GM18907 (cell line): ENCODE results near the gene NID2.

ENCODE experiments used
- ATAC-seq: cut with Tn5 transposase; IDR thresholded peaks from one replicate; pipeline ENCODE4 v1.9.1; 2021; ENCODE audit warnings: mild to moderate bottlenecking, moderate library complexity; ENCODE audit not compliant: unreplicated experiment

NID2 gene, protein sequence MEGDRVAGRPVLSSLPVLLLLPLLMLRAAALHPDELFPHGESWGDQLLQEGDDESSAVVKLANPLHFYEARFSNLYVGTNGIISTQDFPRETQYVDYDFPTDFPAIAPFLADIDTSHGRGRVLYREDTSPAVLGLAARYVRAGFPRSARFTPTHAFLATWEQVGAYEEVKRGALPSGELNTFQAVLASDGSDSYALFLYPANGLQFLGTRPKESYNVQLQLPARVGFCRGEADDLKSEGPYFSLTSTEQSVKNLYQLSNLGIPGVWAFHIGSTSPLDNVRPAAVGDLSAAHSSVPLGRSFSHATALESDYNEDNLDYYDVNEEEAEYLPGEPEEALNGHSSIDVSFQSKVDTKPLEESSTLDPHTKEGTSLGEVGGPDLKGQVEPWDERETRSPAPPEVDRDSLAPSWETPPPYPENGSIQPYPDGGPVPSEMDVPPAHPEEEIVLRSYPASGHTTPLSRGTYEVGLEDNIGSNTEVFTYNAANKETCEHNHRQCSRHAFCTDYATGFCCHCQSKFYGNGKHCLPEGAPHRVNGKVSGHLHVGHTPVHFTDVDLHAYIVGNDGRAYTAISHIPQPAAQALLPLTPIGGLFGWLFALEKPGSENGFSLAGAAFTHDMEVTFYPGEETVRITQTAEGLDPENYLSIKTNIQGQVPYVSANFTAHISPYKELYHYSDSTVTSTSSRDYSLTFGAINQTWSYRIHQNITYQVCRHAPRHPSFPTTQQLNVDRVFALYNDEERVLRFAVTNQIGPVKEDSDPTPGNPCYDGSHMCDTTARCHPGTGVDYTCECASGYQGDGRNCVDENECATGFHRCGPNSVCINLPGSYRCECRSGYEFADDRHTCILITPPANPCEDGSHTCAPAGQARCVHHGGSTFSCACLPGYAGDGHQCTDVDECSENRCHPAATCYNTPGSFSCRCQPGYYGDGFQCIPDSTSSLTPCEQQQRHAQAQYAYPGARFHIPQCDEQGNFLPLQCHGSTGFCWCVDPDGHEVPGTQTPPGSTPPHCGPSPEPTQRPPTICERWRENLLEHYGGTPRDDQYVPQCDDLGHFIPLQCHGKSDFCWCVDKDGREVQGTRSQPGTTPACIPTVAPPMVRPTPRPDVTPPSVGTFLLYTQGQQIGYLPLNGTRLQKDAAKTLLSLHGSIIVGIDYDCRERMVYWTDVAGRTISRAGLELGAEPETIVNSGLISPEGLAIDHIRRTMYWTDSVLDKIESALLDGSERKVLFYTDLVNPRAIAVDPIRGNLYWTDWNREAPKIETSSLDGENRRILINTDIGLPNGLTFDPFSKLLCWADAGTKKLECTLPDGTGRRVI (N-terminal part only)

DNA sequence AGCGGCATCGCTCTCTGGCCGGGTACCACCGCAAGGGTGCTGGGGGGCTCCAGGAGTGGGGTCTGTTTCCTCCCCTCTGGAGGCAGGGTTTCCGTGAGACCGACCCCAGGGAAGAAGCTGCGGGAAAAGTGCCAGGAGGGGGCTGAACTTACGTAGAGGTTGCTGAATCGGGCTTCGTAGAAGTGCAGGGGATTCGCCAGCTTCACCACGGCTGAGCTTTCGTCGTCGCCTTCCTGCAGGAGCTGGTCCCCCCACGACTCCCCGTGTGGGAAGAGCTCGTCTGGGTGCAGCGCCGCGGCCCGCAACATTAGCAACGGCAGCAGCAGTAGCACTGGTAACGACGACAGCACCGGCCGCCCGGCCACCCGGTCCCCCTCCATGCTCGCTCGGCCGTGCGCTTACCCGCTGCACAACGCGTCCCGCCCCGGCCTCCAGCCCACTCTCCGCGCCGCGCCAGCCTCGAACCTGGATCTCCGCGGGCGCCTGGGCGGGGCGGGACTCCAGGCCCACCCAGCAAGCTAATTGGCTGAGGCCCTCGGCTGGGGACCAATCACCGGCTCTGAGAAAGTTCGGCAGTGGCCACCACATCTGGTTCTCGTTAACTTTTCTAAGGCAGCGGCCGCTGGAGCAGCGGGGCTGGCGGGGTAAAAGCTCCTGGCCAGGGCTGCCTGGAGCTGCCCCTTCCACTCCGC, at the start of gene NID2:
Gene NID2 (minus strand): TSS at position 445 of the 692 bp plus-strand sequence. CDS start 65 bp downstream, at position 380.
- ATAC-seq: peak; percentile 55

DNA sequence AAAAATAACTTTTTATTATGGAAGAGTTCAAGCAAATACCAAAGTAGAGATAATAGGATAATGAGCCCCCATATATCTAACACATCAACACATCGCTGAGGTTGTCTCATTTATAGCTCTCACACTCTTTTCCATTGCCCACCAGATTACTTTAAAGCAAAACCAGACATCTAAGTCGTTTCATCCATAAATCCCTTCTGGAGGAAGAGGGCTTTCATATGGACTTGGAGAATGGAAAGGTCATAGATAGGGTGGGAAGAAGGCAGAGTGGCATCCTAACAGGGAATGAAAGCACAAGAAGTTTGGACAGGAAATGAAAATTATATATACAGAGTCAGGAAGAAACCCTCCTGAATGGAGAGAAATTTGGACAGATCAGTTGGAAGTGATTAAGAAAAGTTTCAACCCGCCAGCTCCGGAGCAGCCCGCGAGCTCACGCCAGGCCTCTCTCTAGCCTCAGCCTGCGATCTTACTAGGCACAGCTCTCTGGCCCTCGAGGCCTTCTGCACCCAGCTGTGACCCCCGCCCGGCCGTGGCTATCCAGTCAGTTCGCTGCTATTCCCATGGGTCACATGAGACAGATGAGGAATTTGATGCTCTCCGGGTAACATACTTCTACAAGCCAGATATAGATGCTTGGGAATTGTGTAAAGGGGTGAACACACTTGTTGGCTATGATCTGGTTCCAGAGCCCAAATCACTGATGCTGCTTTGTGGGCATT, 48.4 kb upstream of the NID2 start:
- no peak for ATAC-seq

DNA sequence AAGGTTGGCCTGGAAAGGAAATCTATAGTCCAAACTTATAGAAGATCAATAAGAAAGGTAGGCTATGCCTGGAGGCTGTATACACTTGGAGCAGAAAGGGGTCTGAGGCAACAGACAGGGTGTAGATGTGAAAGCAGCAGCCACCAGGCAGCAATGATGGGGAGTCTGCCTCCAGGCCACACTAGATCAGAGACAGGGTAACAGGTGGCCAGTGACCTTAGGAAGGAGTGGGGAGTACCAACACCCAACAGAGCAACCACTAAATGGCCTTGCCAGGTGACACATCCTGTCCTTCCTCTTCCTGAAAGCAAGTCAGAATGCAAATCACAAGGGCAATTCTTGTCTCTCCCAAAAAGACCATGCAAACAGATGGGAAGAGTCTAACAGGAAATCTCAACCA, 46.4 kb upstream of the NID2 start:
- ATAC-seq: no peak

DNA sequence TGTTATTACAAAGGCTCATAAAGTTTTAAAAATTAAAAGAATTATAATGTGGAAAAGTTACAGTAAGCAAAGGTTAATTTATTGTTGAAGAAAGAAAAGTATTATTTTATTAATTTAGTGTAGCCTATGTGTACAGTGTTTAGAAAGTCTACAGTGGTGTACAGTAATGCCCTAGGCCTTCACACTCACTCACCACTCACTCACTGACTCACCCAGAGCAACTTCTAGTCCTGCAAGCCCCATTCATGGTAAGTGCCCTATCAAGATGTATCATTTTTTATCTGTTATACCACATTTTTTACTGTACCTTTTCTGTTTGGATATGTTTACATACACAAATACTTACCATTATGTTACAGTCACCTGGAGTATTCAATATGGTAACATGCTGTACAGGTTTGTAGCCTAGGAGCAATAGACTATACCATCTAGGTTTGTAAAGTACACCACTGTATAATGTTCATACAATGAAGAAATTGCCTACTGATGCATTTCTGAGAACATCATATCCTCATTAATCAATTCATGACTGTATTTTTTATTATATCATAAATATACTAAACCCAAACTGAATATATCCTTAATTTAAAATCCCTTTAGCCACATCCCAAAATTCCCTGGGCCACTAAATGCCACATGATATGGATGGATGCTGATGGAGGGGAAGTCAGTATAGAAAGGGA, 43.6 kb upstream of the NID2 start:
- no peak for ATAC-seq

DNA sequence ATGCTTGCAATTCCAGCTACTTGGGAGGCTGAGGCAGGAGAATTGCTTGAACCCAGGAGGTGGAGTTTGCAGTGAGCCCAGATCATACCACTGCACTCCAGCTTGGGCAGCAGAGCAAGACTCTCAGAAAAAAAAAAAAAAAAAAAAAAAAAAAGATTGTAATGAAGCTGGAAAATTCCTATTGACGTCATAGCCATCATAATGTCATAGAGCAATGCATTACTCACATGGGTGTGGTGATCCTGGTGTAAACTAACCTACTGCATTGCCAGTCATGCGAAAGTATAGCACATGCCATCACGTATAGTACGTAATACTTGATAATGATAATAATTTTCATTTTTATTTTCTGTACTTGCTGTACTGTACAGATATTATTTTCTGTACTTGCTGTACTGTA, 42.7 kb upstream of the NID2 start:
- ATAC-seq: no peak

DNA sequence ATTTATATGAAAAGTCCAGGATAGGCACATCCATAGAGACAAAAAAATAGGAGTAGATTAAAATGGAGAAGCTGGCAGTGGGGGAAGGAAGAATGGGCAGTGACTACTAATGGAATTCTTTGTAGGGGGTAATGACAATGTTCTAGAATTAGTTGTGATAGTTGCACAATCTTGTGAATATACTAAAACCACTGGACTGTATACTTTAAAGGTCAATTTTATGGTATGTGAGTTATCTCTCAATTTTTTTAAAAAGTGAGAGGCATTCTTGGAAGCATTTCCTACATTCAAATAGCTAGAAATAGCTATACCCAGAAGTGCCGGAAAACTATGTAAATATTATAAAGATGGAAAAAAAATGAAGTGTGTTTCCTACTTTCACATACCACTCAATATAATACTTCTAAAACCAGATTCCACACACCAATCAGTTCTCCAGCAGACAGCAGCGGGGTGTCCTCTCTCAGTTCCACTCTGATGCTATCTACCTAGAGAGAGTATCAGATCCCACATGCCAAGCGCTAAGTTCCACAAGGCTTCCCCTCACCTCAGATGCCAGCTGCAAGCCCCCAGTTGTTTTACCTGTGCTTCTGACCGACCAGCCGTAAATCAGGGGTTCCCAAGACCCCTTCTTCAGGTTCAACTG, 41.7 kb upstream of the NID2 start:
- no peak for ATAC-seq

DNA sequence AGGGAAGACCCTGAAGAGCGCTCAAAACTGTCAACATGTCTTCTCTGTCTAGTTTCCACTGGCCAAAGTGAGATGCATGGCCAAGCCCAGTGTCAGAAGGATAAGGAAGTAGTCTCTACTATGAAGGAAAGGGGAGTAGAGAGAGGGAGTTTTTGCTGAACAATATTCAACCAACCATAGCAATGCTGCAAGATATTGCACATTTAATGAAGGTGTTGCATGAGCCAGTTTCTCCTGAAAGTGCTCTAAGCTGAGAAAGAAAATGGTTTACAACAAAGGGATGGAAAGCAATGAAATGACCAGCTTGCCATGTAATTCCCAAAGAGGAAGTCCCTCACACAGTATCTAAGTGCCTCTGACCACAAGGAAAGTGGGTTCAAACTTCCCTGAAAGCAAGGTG, 40.0 kb upstream of the NID2 start:
- ATAC-seq: no peak

DNA sequence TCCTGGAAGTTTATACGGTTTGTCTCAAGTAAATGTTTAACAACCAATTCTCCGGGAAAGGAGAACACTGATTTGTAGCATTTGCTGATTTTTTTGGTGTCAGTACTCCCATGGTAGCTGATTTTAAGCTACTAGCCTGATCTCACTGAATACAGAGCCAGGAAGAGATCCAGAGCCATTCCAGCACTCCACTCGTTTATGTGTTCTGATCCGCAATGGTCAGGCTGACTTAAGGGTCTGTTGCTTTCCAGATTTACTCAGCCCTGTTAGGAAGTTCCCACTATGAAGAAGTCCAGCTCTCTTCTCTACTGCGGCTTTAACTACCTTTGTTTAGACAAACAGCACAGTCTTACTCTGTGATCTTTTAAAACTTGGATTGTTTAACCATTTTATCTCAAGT, 38.0 kb upstream of the NID2 start:
- ATAC-seq: no peak

DNA sequence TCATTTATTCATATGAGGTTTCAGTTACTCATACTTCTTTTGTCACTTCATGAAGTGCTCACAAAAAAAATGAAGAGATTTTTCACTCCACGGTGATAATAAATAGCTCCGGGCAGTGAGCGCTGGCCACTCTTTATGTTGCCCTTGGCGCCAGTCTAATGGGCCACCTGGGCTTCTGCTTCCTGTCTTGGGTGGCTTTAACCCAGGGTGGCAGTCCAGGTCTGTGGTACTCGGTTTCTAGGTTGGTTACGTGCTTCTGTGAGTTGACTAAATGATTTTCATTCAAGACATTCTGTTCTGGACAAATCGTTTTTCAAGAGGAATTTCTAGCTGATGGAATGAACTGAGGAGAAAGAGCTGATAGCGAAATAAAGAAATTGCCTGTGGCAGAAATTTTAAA, 34.6 kb upstream of the NID2 start:
- ATAC-seq: no peak

DNA sequence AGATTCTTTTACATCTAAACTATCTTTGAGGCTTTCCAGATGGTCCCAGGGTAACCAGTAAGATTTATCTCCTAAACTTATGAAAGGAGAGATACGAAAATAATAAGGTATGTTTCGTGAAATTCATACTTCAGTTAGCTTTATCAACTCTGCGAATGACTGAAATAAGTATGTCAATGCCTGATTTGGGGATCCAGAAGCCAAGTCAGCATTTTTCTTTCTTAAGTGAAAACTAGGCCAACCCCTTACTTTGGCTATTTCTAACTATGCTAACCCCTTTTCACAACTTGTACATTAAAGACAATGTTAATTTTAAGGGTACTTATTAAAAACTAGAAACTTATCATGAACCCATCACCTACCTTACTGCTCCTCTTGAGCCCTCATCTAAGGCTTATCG, 26.9 kb upstream of the NID2 start:
- no peak for ATAC-seq

DNA sequence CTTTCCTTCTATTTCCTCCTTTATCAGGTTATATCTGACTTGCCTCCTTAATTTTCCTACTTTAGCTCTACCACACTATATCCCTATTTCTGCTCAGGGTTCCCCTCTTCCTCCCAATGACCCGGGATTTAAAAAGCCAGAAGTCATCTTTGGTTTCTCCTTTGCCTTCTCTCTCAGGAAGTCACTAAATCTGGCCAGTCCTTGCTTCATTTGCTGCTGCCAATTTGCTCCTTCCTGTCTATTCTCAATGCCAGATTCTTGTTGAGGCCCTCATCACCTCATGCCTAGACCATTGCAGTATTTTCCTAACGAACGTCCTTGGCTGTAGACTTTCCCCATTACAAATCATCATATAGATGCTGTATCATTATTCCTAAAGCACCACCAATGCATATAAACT, 26.5 kb upstream of the NID2 start:
- no peak for ATAC-seq

DNA sequence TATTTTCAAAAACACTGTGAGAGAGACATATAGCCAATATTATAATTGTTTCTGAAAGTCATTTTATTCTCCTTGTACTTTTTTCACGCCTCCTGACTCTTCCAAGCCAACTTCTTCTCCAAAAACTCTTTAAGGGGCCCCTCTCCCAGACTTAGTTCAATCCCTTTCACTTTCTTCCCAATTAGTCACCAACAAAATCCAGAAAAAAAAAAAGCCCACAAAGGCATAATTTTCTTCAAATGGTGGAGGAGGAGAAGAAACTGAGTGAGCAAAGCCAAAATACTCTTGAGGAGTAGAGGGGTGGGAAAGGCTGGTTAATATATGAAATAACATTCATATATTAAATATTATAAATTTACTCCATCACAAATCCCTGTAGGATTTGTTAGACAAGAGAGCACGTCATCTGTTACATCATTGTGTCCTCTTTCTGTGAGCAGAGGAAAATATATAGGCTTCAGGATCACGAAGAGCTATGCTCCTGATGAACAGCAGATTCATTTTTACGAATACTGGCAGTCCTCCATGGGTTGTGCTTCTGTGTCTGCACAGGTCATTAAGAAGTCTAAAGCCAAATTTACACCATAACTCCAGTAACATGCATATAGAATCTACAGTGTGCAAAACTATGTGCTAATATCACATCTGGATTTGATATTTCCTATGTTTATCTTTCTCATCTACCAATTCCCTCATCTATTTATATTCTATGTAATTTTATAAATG, 25.9 kb upstream of the NID2 start:
- ATAC-seq: no peak

DNA sequence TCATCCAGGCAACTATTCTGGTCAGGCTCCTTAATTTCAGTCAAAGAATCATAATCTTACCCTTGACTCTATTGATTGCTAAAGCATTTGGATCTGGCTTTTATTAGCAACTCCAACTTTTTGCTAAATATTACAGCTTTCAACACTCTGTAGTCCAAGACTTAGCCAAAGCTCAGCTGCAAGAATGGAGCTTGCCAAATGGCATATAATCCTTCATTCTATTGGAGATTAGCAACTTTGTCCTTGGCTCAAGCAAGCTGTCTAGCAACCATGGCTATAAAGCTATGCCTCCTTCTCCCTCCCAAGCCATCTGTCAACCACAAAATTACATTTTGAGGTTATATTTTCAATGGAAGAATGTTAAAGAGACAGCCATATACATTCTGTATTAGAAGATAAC, 23.1 kb upstream of the NID2 start:
- no peak for ATAC-seq

DNA sequence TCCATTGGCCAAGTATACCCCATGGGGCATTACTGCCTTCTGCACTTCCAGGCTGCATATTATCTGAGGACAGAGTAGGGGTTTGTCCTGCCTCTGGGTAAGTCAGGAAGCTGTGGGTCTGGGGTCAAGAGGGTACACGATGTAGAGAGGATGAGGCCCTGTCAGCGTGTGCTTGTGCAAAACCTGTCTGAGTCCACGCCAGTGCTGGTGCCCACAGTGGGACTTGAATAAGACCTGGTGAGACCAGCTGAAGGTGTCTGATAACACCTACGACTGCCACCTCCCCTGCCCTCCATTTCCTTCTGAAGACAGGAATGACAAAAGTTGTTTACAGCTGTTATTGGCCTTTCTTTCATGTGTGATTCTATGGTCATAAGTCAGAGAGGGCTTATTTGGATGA, 22.1 kb upstream of the NID2 start:
- no peak for ATAC-seq

DNA sequence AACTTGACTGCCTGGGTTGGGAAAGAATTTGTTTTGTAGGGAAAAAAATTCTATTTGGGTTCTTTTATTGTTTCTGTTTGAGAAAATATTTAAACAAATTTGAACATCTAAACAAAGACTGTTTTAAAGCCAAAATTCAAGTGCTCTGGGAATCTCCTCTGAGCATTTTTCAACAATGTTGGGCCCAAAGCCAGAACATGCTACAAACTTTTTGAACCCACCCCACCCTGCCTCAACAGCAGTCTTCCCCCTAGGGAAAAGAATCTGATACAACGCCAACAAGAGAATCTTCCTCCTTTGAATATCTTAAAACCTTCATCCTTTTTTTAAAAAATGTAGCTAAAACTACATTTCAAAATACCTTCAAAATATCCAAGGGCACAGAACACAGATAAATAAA, 20.4 kb upstream of the NID2 start:
- no peak for ATAC-seq

DNA sequence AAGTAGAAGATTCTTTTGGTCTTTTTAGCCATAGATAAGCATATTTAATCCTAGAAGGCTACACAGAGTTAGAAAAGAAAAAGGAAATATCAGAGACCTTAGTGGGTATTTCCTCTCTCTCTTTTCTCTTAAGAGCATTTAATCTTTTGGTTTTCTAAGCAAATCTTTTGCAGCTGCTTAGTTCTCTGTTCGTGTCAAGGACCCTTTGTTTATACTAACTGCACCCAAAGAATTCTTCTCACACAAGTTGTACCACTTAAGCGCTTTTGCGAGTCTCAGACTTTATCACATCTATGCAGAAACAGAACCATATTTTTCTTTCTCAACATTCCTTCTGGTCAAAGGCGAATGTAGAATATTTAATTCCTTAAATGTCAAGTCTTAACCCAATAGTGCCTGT, 17.9 kb upstream of the NID2 start:
- no peak for ATAC-seq

DNA sequence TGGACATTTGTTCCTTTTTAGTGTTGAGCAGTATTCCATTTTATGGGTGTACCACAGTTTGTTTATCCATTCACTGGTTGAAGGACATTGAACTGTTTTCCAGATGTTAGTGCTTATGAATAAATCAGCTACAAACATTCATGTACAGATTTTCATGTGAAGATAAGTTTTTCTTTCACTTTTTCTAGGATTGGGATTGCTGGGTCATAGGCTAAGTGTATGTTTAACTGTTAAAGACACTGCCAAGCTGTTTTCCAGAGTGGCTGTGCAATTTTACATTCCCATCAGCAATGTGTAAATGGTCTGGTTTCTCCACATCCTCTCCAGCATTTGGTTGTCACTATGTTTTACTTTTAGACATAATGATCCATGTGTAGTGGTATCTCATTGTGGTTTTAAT, 14.0 kb upstream of the NID2 start:
- no peak for ATAC-seq

DNA sequence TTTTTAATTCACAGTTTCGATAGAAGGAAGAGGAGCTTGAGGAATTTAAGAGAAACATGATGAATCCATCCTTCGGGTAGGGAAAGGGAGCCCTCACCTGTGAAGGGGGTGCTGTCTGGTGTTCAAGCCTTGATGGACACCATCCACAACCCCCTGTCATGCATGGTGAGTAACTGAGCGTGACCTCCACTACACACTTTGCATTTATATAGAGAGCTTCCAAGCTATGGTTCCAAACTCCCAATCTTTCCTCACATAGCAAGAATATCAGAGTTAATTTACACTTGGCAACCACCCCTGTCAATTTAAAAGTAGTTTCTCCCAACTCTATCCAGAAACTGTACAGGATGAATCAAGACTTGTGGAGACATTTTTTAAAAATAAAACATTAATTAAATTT, 13.1 kb upstream of the NID2 start:
- ATAC-seq: no peak
